Hepatocyte (in vitro differentiated cells): ENCODE data around the gene CNTNAP2.

Source experiments
- EZH2 ChIP-seq: fragments of 200-600 bp; sonication (generic); IDR thresholded peaks from 2 replicates; pipeline ENCODE4 v1.6.1; 2016; ENCODE audit warnings: antibody characterized with exemption, mild to moderate bottlenecking, borderline replicate concordance
- TF ChIP-seq, protein P1 (sequence below): fragments of 200-600 bp; sonication (generic); IDR thresholded peaks from 2 replicates; pipeline ENCODE4 v1.5.1; 2016; ENCODE audit warnings: antibody characterized with exemption, mild to moderate bottlenecking; ENCODE audit not compliant: poor library complexity

DNA sequence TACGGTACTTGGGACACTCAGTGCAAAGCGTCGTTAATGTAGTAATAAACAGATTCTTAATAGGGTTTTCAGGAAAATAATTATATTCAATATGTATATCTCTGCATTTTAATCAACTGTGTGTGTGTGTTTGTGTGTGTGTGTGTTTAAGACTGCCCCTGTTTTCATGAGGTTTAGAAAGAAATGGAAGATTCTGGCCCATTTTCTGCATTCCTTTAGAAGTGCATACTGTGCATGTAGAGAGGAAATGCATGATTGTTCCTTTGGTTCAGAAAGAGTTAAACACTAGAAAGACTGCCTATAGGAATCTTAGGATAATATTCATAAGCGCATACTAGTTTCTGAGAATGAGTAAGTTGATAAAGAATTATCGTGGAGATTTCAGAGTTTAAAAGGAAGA is 975 bp downstream of the CNTNAP2 start:
- TF ChIP-seq, protein P1, sequence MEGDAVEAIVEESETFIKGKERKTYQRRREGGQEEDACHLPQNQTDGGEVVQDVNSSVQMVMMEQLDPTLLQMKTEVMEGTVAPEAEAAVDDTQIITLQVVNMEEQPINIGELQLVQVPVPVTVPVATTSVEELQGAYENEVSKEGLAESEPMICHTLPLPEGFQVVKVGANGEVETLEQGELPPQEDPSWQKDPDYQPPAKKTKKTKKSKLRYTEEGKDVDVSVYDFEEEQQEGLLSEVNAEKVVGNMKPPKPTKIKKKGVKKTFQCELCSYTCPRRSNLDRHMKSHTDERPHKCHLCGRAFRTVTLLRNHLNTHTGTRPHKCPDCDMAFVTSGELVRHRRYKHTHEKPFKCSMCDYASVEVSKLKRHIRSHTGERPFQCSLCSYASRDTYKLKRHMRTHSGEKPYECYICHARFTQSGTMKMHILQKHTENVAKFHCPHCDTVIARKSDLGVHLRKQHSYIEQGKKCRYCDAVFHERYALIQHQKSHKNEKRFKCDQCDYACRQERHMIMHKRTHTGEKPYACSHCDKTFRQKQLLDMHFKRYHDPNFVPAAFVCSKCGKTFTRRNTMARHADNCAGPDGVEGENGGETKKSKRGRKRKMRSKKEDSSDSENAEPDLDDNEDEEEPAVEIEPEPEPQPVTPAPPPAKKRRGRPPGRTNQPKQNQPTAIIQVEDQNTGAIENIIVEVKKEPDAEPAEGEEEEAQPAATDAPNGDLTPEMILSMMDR = no peak
- TF ChIP-seq EZH2 = no peak
